ENCODE data around the gene LCLAT1.

DNA sequence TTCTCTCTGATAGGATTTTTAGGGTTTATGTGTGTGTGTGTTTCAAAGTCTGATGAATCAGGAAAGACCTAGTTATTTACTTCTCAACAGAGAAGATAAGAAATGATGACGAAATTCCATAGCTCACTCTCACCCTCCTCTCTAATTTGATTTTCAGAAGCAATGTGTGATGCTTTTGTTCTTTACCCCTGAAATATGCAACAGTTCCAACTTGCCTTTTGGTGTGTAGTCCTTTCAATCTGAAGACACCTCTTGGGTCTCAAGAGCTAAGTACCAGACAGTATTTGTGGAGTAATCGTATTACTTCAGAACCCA lies 18.7 kb upstream of the LCLAT1 start:
- TF ChIP-seq POLR2A (IDR thresholded peaks at IDR 0.05; ENCODE audit: low read depth) (no peak), CTCF (IDR thresholded peaks at IDR 0.05) (no peak)
